ENCODE measurements around the gene RAPGEF3. TPM values are rescaled to one million over a fixed set of nuclear protein-coding genes. Genes with fewer than 3 reads are reported as not detected.

The RAPGEF3 gene
- total and polyA plus RNA-seq, 9 of the 15 experiments (the other 6 are each of a cell fraction or from before 2014, with no cell fraction given): 0.03 to 0.78 (median 0.37) TPM; not detected in 1

- H3K27ac ChIP-seq (ENCODE audit: extremely low read depth, low read depth, low read length): no peak overlapping the region
- intact Hi-C loops (cut with micrococcal nuclease): no loop called here
- peak overlapping the region; percentile 10; the same call in 1 of the 2 replicates for H3K4me2 ChIP-seq (ENCODE audit: insufficient read depth, low read length)
- no peaks in the 10 kb centered on the region for H4K20me1 ChIP-seq (replicated peaks; ENCODE audit: control insufficient read depth, insufficient read depth, low read length)
- H3K4me1 ChIP-seq (replicated peaks in 1 of 2; ENCODE audit: control insufficient read depth in 2 of 2, insufficient read depth in 2 of 2, low read length in 2 of 2): peaks cover 32 to 56% of the 10 kb centered on the region in 2 experiments
- WGBS (ENCODE audit: insufficient coverage, low coverage, missing lambda C conversion rate): 56% methylated on average over 16 of the region's 19 CpGs
- H2AFZ ChIP-seq (ENCODE audit: low read depth, low read length): peak overlapping the region; percentile 64; the same call in 1 of the 2 replicates
- CTCF ChIA-PET (ENCODE audit: low intra/inter-chr PET ratio): no interaction called here
- ATAC-seq: peak; percentile 70
- H3K79me2 ChIP-seq (ENCODE audit: control insufficient read depth, insufficient read depth, low read length): no peaks in the 10 kb centered on the region
- H3K4me3 ChIP-seq: no peak overlapping the region
- BruUV-seq (replicated peaks): no TSS peak
- H3K9me1 ChIP-seq (ENCODE audit: control insufficient read depth, insufficient read depth, low read length): no peaks in the 10 kb centered on the region
- POLR2A ChIA-PET: interaction anchor here (0.5 to 1.2 kb wide), 8 partner anchors 18 to 1082 kb away, joined by 3 read pairs; no protein-coding TSS in a partner anchor
- no peak for FAIRE-seq
- peak; percentile 59 to 83 (median 73) for DNase-seq (ENCODE audit: extremely low read depth in 1 of 4, low spot score in 3 of 4)
- in situ Hi-C loops (cut with MboI): no loop called here
- no peaks in the 10 kb centered on the region for H3K27me3 ChIP-seq (ENCODE audit: control insufficient read depth in 2 of 2, insufficient read depth in 2 of 2, low read length in 2 of 2)
- H3K9me3 ChIP-seq (replicated peaks; ENCODE audit: control insufficient read depth, insufficient read depth, low read depth, low read length): no peaks in the 10 kb centered on the region
- H3K36me3 ChIP-seq (ENCODE audit: control insufficient read depth, insufficient read depth, low read length): no peaks in the 10 kb centered on the region
- H3K9ac ChIP-seq (ENCODE audit: insufficient read depth in 1 of 2, low read depth in 2 of 2, low read length in 2 of 2): peak overlapping the region in 1 of 2 experiments; percentile 41; a peak in 2 of 4 replicates
- TF ChIP-seq ZMIZ1 (IDR thresholded peaks at IDR 0.05; ENCODE audit: low read depth in 2 of 2, low read length in 2 of 2): no peak
- TF ChIP-seq CHCHD3 (CRISPR knock-in tag; IDR thresholded peaks at IDR 0.05): no peak
- TF ChIP-seq ZNF764 (CRISPR knock-in tag; IDR thresholded peaks at IDR 0.05; ENCODE audit: low read depth): no peak
- no peak for TF ChIP-seq ESRRB (CRISPR knock-in tag; IDR thresholded peaks at IDR 0.05; ENCODE audit: borderline replicate concordance)
- no peak for TF ChIP-seq MTA3 (IDR thresholded peaks at IDR 0.05; ENCODE audit: borderline replicate concordance)
- no peak for TF ChIP-seq ZNF707 (CRISPR knock-in tag; conservative IDR thresholded peaks at IDR 0.05)
- no peak for TF ChIP-seq ZNF133 (CRISPR knock-in tag; IDR thresholded peaks at IDR 0.05)
- TF ChIP-seq KLF13 (tag; IDR thresholded peaks at IDR 0.05; ENCODE audit: borderline replicate concordance, low read depth): peak; percentile 70; the same call in 1 of the 2 replicates
- no peak for TF ChIP-seq ZBED1 (IDR thresholded peaks at IDR 0.05)
- TF ChIP-seq BHLHE40 (IDR thresholded peaks at IDR 0.05; ENCODE audit: low read length): no peak
- peak; percentile 46 for TF ChIP-seq PRDM10 (IDR thresholded peaks at IDR 0.05; ENCODE audit: partially characterized antibody)
- peak; percentile 27; the same call in 1 of the 2 replicates for TF ChIP-seq PKNOX1 (IDR thresholded peaks at IDR 0.05)
These were observed 21.6 kb downstream of the RAPGEF3 start for GRCh38 chr12:47736877-47737676.
